Mesenchymal stem cell (in vitro differentiated cells and primary cell): ENCODE data around the gene CALR3. TPM values are rescaled to one million over a fixed set of nuclear protein-coding genes. Genes with fewer than 3 reads are reported as not detected.
A peak's percentile ranks its signal among the peaks of the same experiment; 100 is the strongest.
"Not testable (repeated sequence)": the region's sequence is repeated elsewhere in the genome, so short reads cannot be mapped to it uniquely, and the experiment has no call there.

Source experiments
- DNase-seq: peaks from one replicate; pipeline ENCODE4 v3.0.0-alpha.2; 2013
- H2AFZ ChIP-seq: one replicate; pipeline ENCODE4 v1.6.1; 2013; ENCODE audit warnings: low read depth, mild to moderate bottlenecking, control low read depth, inconsistent platforms, low read length, moderate library complexity
- H2AK5ac ChIP-seq: 2 replicates; pipeline ENCODE4 v1.6.1; 2013; ENCODE audit warnings: low read length, moderate library complexity, mild to moderate bottlenecking, inconsistent platforms; ENCODE audit not compliant: severe bottlenecking
- H2BK120ac ChIP-seq: one replicate; pipeline ENCODE4 v1.6.1; 2013; ENCODE audit warnings: low read depth, mild to moderate bottlenecking, inconsistent platforms, low read length, moderate library complexity
- H2BK12ac ChIP-seq, 2 experiments: one replicate each; pipeline ENCODE4 v1.6.1; 2013; ENCODE audit warnings: inconsistent platforms in 2 of 2, low read length in 2 of 2, mild to moderate bottlenecking in 2 of 2, moderate library complexity in 2 of 2, control low read depth in 1 of 2
- H2BK15ac ChIP-seq: one replicate; pipeline ENCODE4 v1.6.1; 2013; ENCODE audit warnings: mild to moderate bottlenecking, low read depth, inconsistent platforms; ENCODE audit not compliant: poor library complexity, severe bottlenecking
- H2BK5ac ChIP-seq: 2 replicates; pipeline ENCODE4 v1.6.1; 2013; ENCODE audit warnings: low read depth, mild to moderate bottlenecking, low read length, control low read depth, inconsistent platforms; ENCODE audit not compliant: poor library complexity, severe bottlenecking
- H3K14ac ChIP-seq, 2 experiments: one replicate each; pipeline ENCODE4 v1.6.1; 2013; ENCODE audit warnings: inconsistent platforms in 2 of 2, low read length in 2 of 2, control low read depth in 1 of 2, mild to moderate bottlenecking in 1 of 2, moderate library complexity in 1 of 2
- H3K18ac ChIP-seq, 2 experiments: one replicate each; pipeline ENCODE4 v1.6.1; 2013; ENCODE audit warnings: inconsistent platforms in 2 of 2, low read length in 2 of 2, control low read depth in 1 of 2, low read depth in 1 of 2, mild to moderate bottlenecking in 1 of 2
- H3K23ac ChIP-seq, 2 experiments: one replicate each; pipeline ENCODE4 v1.6.1; 2013; ENCODE audit warnings: inconsistent platforms in 2 of 2, low read length in 2 of 2, mild to moderate bottlenecking in 2 of 2, moderate library complexity in 2 of 2, control low read depth in 1 of 2
- H3K27ac ChIP-seq: 2 replicates; pipeline ENCODE4 v1.5.1; 2013; ENCODE audit warnings: mild to moderate bottlenecking, moderate library complexity, low read length, control low read depth, inconsistent platforms; ENCODE audit not compliant: poor library complexity, severe bottlenecking
- H3K27me3 ChIP-seq, 2 experiments: 2 replicates each; pipeline versions ENCODE4 v1.6.1 to v1.7.0; 2013; ENCODE audit warnings: low read length in 2 of 2, mild to moderate bottlenecking in 2 of 2, moderate library complexity in 2 of 2, control low read depth in 1 of 2, inconsistent platforms in 1 of 2; ENCODE audit not compliant: control insufficient read depth in 1 of 2, insufficient read depth in 1 of 2
- H3K36me3 ChIP-seq, 2 experiments: 2 replicates each; pipeline versions ENCODE4 v1.6.1 to v1.7.0; 2013; ENCODE audit warnings: low read length in 2 of 2, control low read depth in 1 of 2, inconsistent platforms in 1 of 2, low read depth in 1 of 2, mild to moderate bottlenecking in 1 of 2; ENCODE audit not compliant: insufficient read depth in 2 of 2, control insufficient read depth in 1 of 2
- H3K4ac ChIP-seq, 2 experiments: one replicate each; pipeline ENCODE4 v1.6.1; 2013; ENCODE audit warnings: inconsistent platforms in 2 of 2, low read length in 2 of 2, mild to moderate bottlenecking in 2 of 2, moderate library complexity in 2 of 2, control low read depth in 1 of 2, low read depth in 1 of 2
- H3K4me1 ChIP-seq: 2 replicates; pipeline ENCODE4 v1.6.1; 2013; ENCODE audit warnings: low read depth, low read length, control low read depth; ENCODE audit not compliant: control insufficient read depth, insufficient read depth
- H3K4me2 ChIP-seq: 2 replicates; pipeline ENCODE4 v1.6.1; 2013; ENCODE audit warnings: low read length, mild to moderate bottlenecking, inconsistent platforms; ENCODE audit not compliant: poor library complexity, severe bottlenecking
- H3K4me3 ChIP-seq, 2 experiments: 2 replicates each; pipeline versions ENCODE4 v1.5.1 to v1.7.0; 2013; ENCODE audit warnings: low read length in 2 of 2, mild to moderate bottlenecking in 2 of 2, control low read depth in 1 of 2, low read depth in 1 of 2; ENCODE audit not compliant: insufficient read depth in 1 of 2
- H3K79me1 ChIP-seq: replicated peaks from 2 replicates; pipeline ENCODE4 v1.6.1; 2013; ENCODE audit warnings: mild to moderate bottlenecking, control low read depth, low read length, inconsistent platforms; ENCODE audit not compliant: poor library complexity, severe bottlenecking
- H3K9ac ChIP-seq: 2 replicates; pipeline ENCODE4 v1.7.0; 2013; ENCODE audit warnings: mild to moderate bottlenecking, low read length, moderate library complexity
- H3K9me3 ChIP-seq: 2 replicates; pipeline ENCODE4 v1.7.0; 2013; ENCODE audit warnings: mild to moderate bottlenecking, low read length; ENCODE audit not compliant: control insufficient read depth
- H4K8ac ChIP-seq: one replicate; pipeline ENCODE4 v1.6.1; 2013; ENCODE audit warnings: inconsistent platforms, mild to moderate bottlenecking, low read length, moderate library complexity
- H4K91ac ChIP-seq: one replicate; pipeline ENCODE4 v1.6.1; 2013; ENCODE audit warnings: mild to moderate bottlenecking, low read length, inconsistent platforms
- WGBS: methylation state at CpG from one replicate; pipeline ENCODE4 v1.1.7; 2013; ENCODE audit warnings: mixed read lengths; 5-methylcytosine and 5-hydroxymethylcytosine counted together
- polyA plus RNA-seq, 2 experiments: library from polyadenylated mRNA; stranded (reverse); fragments of 200-250 nt; gene quantifications; one replicate each; pipeline ENCODE4 v1.2.3, GENCODE V29; 2013

Gene CALR3
- 0.08 TPM for polyA plus RNA-seq (2013, experiment 1 of 2)
- polyA plus RNA-seq (2013, experiment 2 of 2) = 0.04 TPM

GRCh38 chr19:16495982-16496612 is at the start of gene CALR3, which contains the start of gene C19orf44:
TSS of gene CALR3 (minus strand) at chr19:16496167. CDS start at chr19:16496129, 38 bp downstream.
TSS of gene C19orf44 (plus strand) at chr19:16496394. CDS start at chr19:16500793, 4,399 bp downstream.
- H2AK5ac ChIP-seq = peak within 1 kb of the TSS; percentile 68
- H3K27ac ChIP-seq = no peak within 1 kb of the TSS
- peak within 1 kb of the TSS; percentile 77 for H2BK15ac ChIP-seq
- WGBS = 2% methylated on average over 52 of the region's 52 CpGs
- peak; percentile 99 for DNase-seq
- H3K4me3 ChIP-seq = peak within 1 kb of the TSS; percentile 69 to 94
- no peak within 1 kb of the TSS for H2BK5ac ChIP-seq
- H3K9ac ChIP-seq = peak within 1 kb of the TSS; percentile 97
- H3K18ac ChIP-seq = peak within 1 kb of the TSS; percentile 81 to 86
- H4K8ac ChIP-seq = peak within 1 kb of the TSS; percentile 93
- H3K9me3 ChIP-seq = no peaks in the 10 kb centered on the region
- peak within 1 kb of the TSS; percentile 55 for H2AFZ ChIP-seq
- no peak within 1 kb of the TSS for H3K14ac ChIP-seq
- peak within 1 kb of the TSS; percentile 70 for H4K91ac ChIP-seq
- peak within 1 kb of the TSS; percentile 84 for H3K4me2 ChIP-seq
- H3K23ac ChIP-seq = peak within 1 kb of the TSS in 1 of 2 experiments; percentile 23
- peaks cover 8% of the 10 kb centered on the region for H3K79me1 ChIP-seq
- peaks cover 4 to 7% of the 10 kb centered on the region in 2 experiments for H3K36me3 ChIP-seq
- peak within 1 kb of the TSS in 1 of 2 experiments; percentile 91 for H3K4ac ChIP-seq
- no peak within 1 kb of the TSS for H2BK120ac ChIP-seq
- H3K4me1 ChIP-seq = peaks cover 9% of the 10 kb centered on the region
- no peaks in the 10 kb centered on the region for H3K27me3 ChIP-seq
- H2BK12ac ChIP-seq = no peak within 1 kb of the TSS

GRCh38 chr19:16544473-16545231 is 48.7 kb upstream of the CALR3 start:
- H3K4ac ChIP-seq = no peak overlapping the region
- H2BK15ac ChIP-seq = no peak overlapping the region
- no peak overlapping the region for H3K4me3 ChIP-seq
- H2BK120ac ChIP-seq = no peak overlapping the region
- no peak overlapping the region for H3K9ac ChIP-seq
- no peak overlapping the region for H3K4me2 ChIP-seq
- no peaks in the 10 kb centered on the region for H3K27me3 ChIP-seq
- no peaks in the 10 kb centered on the region for H3K9me3 ChIP-seq
- H3K4me1 ChIP-seq = peaks cover 9% of the 10 kb centered on the region
- H3K23ac ChIP-seq = no peak overlapping the region
- no peak overlapping the region for H3K27ac ChIP-seq
- WGBS = 96% methylated on average over 9 of the region's 11 CpGs
- peaks cover 6% of the 10 kb centered on the region for H3K79me1 ChIP-seq
- no peak for DNase-seq
- H3K36me3 ChIP-seq = peaks cover 3 to 18% of the 10 kb centered on the region in 2 experiments
- H2AFZ ChIP-seq = no peak overlapping the region
- peak overlapping the region; percentile 71 for H4K8ac ChIP-seq
- no peak overlapping the region for H4K91ac ChIP-seq
- no peak overlapping the region for H2BK12ac ChIP-seq
- H2AK5ac ChIP-seq = no peak overlapping the region
- H3K18ac ChIP-seq = no peak overlapping the region
- H2BK5ac ChIP-seq = no peak overlapping the region
- H3K14ac ChIP-seq = no peak overlapping the region

- H3K9ac ChIP-seq = peak overlapping the region; percentile 99
- peak overlapping the region in 1 of 2 experiments; percentile 99 for H3K4me3 ChIP-seq
- H2BK15ac ChIP-seq, DNase-seq, H2AK5ac ChIP-seq, H3K23ac ChIP-seq, H3K14ac ChIP-seq, H3K4me2 ChIP-seq, H4K8ac ChIP-seq, H3K4ac ChIP-seq, H3K4me1 ChIP-seq, H2BK5ac ChIP-seq, H3K18ac ChIP-seq, H2AFZ ChIP-seq, H3K27me3 ChIP-seq, H3K9me3 ChIP-seq, H4K91ac ChIP-seq, H2BK120ac ChIP-seq, H3K79me1 ChIP-seq, H3K27ac ChIP-seq, H2BK12ac ChIP-seq: not testable (repeated sequence)
- peaks cover 9 to 26% of the 10 kb centered on the region in 2 experiments for H3K36me3 ChIP-seq
- 90% methylated on average over 6 of the region's 6 CpGs for WGBS
Observed at GRCh38 chr19:16543734-16544133, 47.8 kb upstream of the CALR3 start.

GRCh38 chr19:16542910-16543472 is 47.0 kb upstream of the CALR3 start:
- H4K91ac ChIP-seq = peak overlapping the region; percentile 68
- peak overlapping the region; percentile 35 for H2AK5ac ChIP-seq
- peak overlapping the region; percentile 54 for H2BK5ac ChIP-seq
- peak overlapping the region; percentile 93 to 99 for H3K4me3 ChIP-seq
- 6% methylated on average over 14 of the region's 15 CpGs for WGBS
- peaks cover 15 to 32% of the 10 kb centered on the region in 2 experiments for H3K36me3 ChIP-seq
- H2BK15ac ChIP-seq = peak overlapping the region; percentile 40
- DNase-seq = peak; percentile 29
- H3K4ac ChIP-seq = peak overlapping the region; percentile 88 to 96
- H3K9ac ChIP-seq = peak overlapping the region; percentile 99
- H3K4me1 ChIP-seq = peaks cover 9% of the 10 kb centered on the region
- peak overlapping the region; percentile 71 for H4K8ac ChIP-seq
- no peak overlapping the region for H2BK12ac ChIP-seq
- no peaks in the 10 kb centered on the region for H3K9me3 ChIP-seq
- peak overlapping the region; percentile 72 for H2AFZ ChIP-seq
- no peaks in the 10 kb centered on the region for H3K27me3 ChIP-seq
- H3K4me2 ChIP-seq = peak overlapping the region; percentile 82
- H3K27ac ChIP-seq = peak overlapping the region; percentile 45
- H3K23ac ChIP-seq = peak overlapping the region in 1 of 2 experiments; percentile 96
- peaks cover 5% of the 10 kb centered on the region for H3K79me1 ChIP-seq
- no peak overlapping the region for H2BK120ac ChIP-seq
- H3K14ac ChIP-seq = no peak overlapping the region
- peak overlapping the region; percentile 69 to 73 for H3K18ac ChIP-seq
